ENCODE data around the gene FBXL20. TPM values are rescaled to one million over a fixed set of nuclear protein-coding genes. Genes with fewer than 3 reads are reported as not detected.
"Not testable (repeated sequence)": the region's sequence is repeated elsewhere in the genome, so short reads cannot be mapped to it uniquely, and the experiment has no call there.

Gene FBXL20
- polyA plus RNA-seq, 1 donor (not counting 4 experiments of a cell fraction or from before 2014, with no cell fraction given): 4.9 TPM

- H3K9ac ChIP-seq (ENCODE audit: control insufficient read depth, extremely low read depth, insufficient read depth, low read length): no peak overlapping the region
- dilution Hi-C loops (cut with MboI; ENCODE audit: extremely low pct_ligation_motif_present, low sequenced_read_pairs): no loop called here
Observed at GRCh38 chr17:39283098-39283497, 118.3 kb downstream of the FBXL20 start.

GRCh38 chr17:39281806-39282205 is 119.6 kb downstream of the FBXL20 start:
- Histone ChIP-seq H3K9me1 (ENCODE audit: control insufficient read depth, extremely low read depth, insufficient read depth, low read length) (no peaks in the 10 kb centered on the region), H3K79me2 (ENCODE audit: control insufficient read depth, insufficient read depth, low read length) (no peaks in the 10 kb centered on the region), H3K27me3 (ENCODE audit: control insufficient read depth, extremely low read depth, insufficient read depth, low read length) (no peaks in the 10 kb centered on the region), H3K27ac (ENCODE audit: control insufficient read depth, insufficient read depth, low read length) (no peak overlapping the region), H3K4me3 (ENCODE audit: control insufficient read depth in 2 of 3, extremely low read depth in 1 of 3, insufficient read depth in 2 of 3, low read depth in 1 of 3, low read length in 3 of 3) (no peak overlapping the region), H4K20me1 (ENCODE audit: control insufficient read depth, extremely low read depth, insufficient read depth, low read length) (no peaks in the 10 kb centered on the region), H2AFZ (ENCODE audit: control insufficient read depth, low read length) (no peak overlapping the region), H3K4me1 (ENCODE audit: control insufficient read depth, extremely low read depth, insufficient read depth, low read length) (no peaks in the 10 kb centered on the region), H3K36me3 (ENCODE audit: control insufficient read depth in 2 of 2, extremely low read depth in 1 of 2, insufficient read depth in 2 of 2, low read length in 2 of 2) (peaks cover 0 to 2% of the 10 kb centered on the region in 2 experiments), H3K9me3 (ENCODE audit: control insufficient read depth, low read depth, low read length) (no peaks in the 10 kb centered on the region), H3K4me2 (ENCODE audit: control insufficient read depth, extremely low read depth, insufficient read depth, low read depth, low read length) (no peak overlapping the region), H3K9ac (ENCODE audit: control insufficient read depth, extremely low read depth, insufficient read depth, low read length) (no peak overlapping the region)
- TF ChIP-seq EZH2 (IDR thresholded peaks at IDR 0.05; ENCODE audit: low read length) (no peak), CTCF (optimal IDR thresholded peaks at IDR 0.05 in 1 of 3, IDR thresholded peaks at IDR 0.05 in 1 of 3, conservative IDR thresholded peaks at IDR 0.05 in 1 of 3; ENCODE audit: extremely low read depth in 1 of 3, insufficient read depth in 2 of 3, low read length in 3 of 3) (no peak)
- FAIRE-seq (no peak), DNase-seq (ENCODE audit: low read depth, low spot score) (no peak)
- dilution Hi-C loops (cut with MboI; ENCODE audit: extremely low pct_ligation_motif_present, low sequenced_read_pairs): no loop called here

More at GRCh38 chr17:39283098-39283497, 118.3 kb downstream of the FBXL20 start:
- H3K79me2 ChIP-seq (ENCODE audit: control insufficient read depth, insufficient read depth, low read length): no peaks in the 10 kb centered on the region
- no peaks in the 10 kb centered on the region for H3K9me1 ChIP-seq (ENCODE audit: control insufficient read depth, extremely low read depth, insufficient read depth, low read length)
- no peaks in the 10 kb centered on the region for H3K9me3 ChIP-seq (ENCODE audit: control insufficient read depth, low read depth, low read length)
- no peak overlapping the region for H3K4me2 ChIP-seq (ENCODE audit: control insufficient read depth, extremely low read depth, insufficient read depth, low read depth, low read length)
- no peak for TF ChIP-seq EZH2 (IDR thresholded peaks at IDR 0.05; ENCODE audit: low read length)
- no peak for TF ChIP-seq CTCF (optimal IDR thresholded peaks at IDR 0.05 in 1 of 3, IDR thresholded peaks at IDR 0.05 in 1 of 3, conservative IDR thresholded peaks at IDR 0.05 in 1 of 3; ENCODE audit: extremely low read depth in 1 of 3, insufficient read depth in 2 of 3, low read length in 3 of 3)
- no peaks in the 10 kb centered on the region for H4K20me1 ChIP-seq (ENCODE audit: control insufficient read depth, extremely low read depth, insufficient read depth, low read length)
- no peak for FAIRE-seq
- no peaks in the 10 kb centered on the region for H3K4me1 ChIP-seq (ENCODE audit: control insufficient read depth, extremely low read depth, insufficient read depth, low read length)
- peaks cover 0 to 2% of the 10 kb centered on the region in 2 experiments for H3K36me3 ChIP-seq (ENCODE audit: control insufficient read depth in 2 of 2, extremely low read depth in 1 of 2, insufficient read depth in 2 of 2, low read length in 2 of 2)
- H3K4me3 ChIP-seq (ENCODE audit: control insufficient read depth in 2 of 3, extremely low read depth in 1 of 3, insufficient read depth in 2 of 3, low read depth in 1 of 3, low read length in 3 of 3): no peak overlapping the region
- DNase-seq (ENCODE audit: low read depth, low spot score): no peak
- no peak overlapping the region for H2AFZ ChIP-seq (ENCODE audit: control insufficient read depth, low read length)
- H3K27me3 ChIP-seq (ENCODE audit: control insufficient read depth, extremely low read depth, insufficient read depth, low read length): no peaks in the 10 kb centered on the region
- no peak overlapping the region for H3K27ac ChIP-seq (ENCODE audit: control insufficient read depth, insufficient read depth, low read length)

GRCh38 chr17:39278246-39278645 is 123.2 kb downstream of the FBXL20 start:
- H3K27me3 ChIP-seq (ENCODE audit: control insufficient read depth, extremely low read depth, insufficient read depth, low read length); H4K20me1 ChIP-seq (ENCODE audit: control insufficient read depth, extremely low read depth, insufficient read depth, low read length); H2AFZ ChIP-seq (ENCODE audit: control insufficient read depth, low read length); H3K79me2 ChIP-seq (ENCODE audit: control insufficient read depth, insufficient read depth, low read length); H3K27ac ChIP-seq (ENCODE audit: control insufficient read depth, insufficient read depth, low read length); DNase-seq (ENCODE audit: low read depth, low spot score); H3K9ac ChIP-seq (ENCODE audit: control insufficient read depth, extremely low read depth, insufficient read depth, low read length); H3K36me3 ChIP-seq (ENCODE audit: control insufficient read depth in 2 of 2, extremely low read depth in 1 of 2, insufficient read depth in 2 of 2, low read length in 2 of 2); H3K4me3 ChIP-seq (ENCODE audit: control insufficient read depth in 2 of 3, extremely low read depth in 1 of 3, insufficient read depth in 2 of 3, low read depth in 1 of 3, low read length in 3 of 3); FAIRE-seq; H3K9me3 ChIP-seq (ENCODE audit: control insufficient read depth, low read depth, low read length); H3K4me2 ChIP-seq (ENCODE audit: control insufficient read depth, extremely low read depth, insufficient read depth, low read depth, low read length); dilution Hi-C loops (cut with MboI; ENCODE audit: extremely low pct_ligation_motif_present, low sequenced_read_pairs); H3K4me1 ChIP-seq (ENCODE audit: control insufficient read depth, extremely low read depth, insufficient read depth, low read length); H3K9me1 ChIP-seq (ENCODE audit: control insufficient read depth, extremely low read depth, insufficient read depth, low read length): not testable (repeated sequence)
